Breast epithelium (tissue), 4 donors: ENCODE results near the gene PTPRK. TPM values are rescaled to one million over a fixed set of nuclear protein-coding genes. Genes with fewer than 3 reads are reported as not detected.

Experiments
- DNase-seq, 2 donors: peaks; one replicate each; pipeline ENCODE4 v3.0.0-alpha.2; 2019; ENCODE audit warnings: low spot score in 2 of 2
- H3K27ac ChIP-seq, 2 donors: fragments of 200-600 bp; sonication (generic) in 1 of 2; one replicate each; pipeline ENCODE4 v1.5.1; 2016 to 2019; ENCODE audit warnings: mild to moderate bottlenecking in 1 of 2
- H3K27me3 ChIP-seq, 2 donors: fragments of 200-600 bp; sonication (generic) in 1 of 2; one replicate each; pipeline versions ENCODE4 v1.5.1 to v1.6.0; 2017 to 2019; ENCODE audit warnings: control low read depth in 1 of 2, mild to moderate bottlenecking in 1 of 2
- H3K36me3 ChIP-seq: fragments of 200-600 bp; one replicate; pipeline ENCODE4 v1.5.1; 2019
- H3K4me1 ChIP-seq, 2 donors: fragments of 200-600 bp; sonication (generic); one replicate each; pipeline ENCODE4 v1.5.1; 2016 to 2019; ENCODE audit warnings: control low read depth in 1 of 2
- H3K4me3 ChIP-seq, 3 donors: fragments of 200-600 bp; sonication (generic); 1 replicate in 2 of 3; 2 replicates in 1 of 3; pipeline ENCODE4 v1.5.1; 2016 to 2019; ENCODE audit warnings: mild to moderate bottlenecking in 3 of 3, moderate library complexity in 2 of 3
- H3K9me3 ChIP-seq, 2 donors: fragments of 200-600 bp; sonication (generic) in 1 of 2; one replicate each; pipeline ENCODE4 v1.5.1; 2016 to 2019; ENCODE audit warnings: control low read depth in 1 of 2
- CTCF ChIP-seq, 3 donors: fragments of 450-650 bp; IDR thresholded peaks; one replicate each; pipeline ENCODE4 v1.5.1; 2016 to 2017; ENCODE audit warnings: antibody characterized with exemption in 3 of 3, mild to moderate bottlenecking in 3 of 3, moderate library complexity in 3 of 3
- POLR2A ChIP-seq: fragments of 450-650 bp; IDR thresholded peaks from one replicate; pipeline ENCODE4 v1.6.1; 2016; ENCODE audit warnings: antibody characterized with exemption, mild to moderate bottlenecking, moderate library complexity
- POLR2AphosphoS5 ChIP-seq, 3 donors: sonication (generic); formaldehyde crosslinking; IDR thresholded peaks; one replicate each; pipeline ENCODE4 v1.6.1; 2017; ENCODE audit warnings: antibody characterized with exemption in 3 of 3
- intact Hi-C: fragments of 100-400 bp; cut with DNase I; formaldehyde crosslinking; loops from one replicate; pipeline ENCODE4 v1.15.1; 2023; ENCODE audit warnings: low total_unique reads
- total RNA-seq, 3 donors: library from RNA; depleted of rRNA; stranded (reverse); fragments of >200 nt; gene quantifications; one replicate each; pipeline ENCODE4 v1.1.0, GENCODE V29; 2016

PTPRK gene
- total RNA-seq, 3 donors from 2014 or later, result 29.1 to 134 (median 77.0) TPM

GRCh38 chr6:128504003-128504654 lies 16.3 kb downstream of the PTPRK start:
- TF ChIP-seq POLR2AphosphoS5 (IDR thresholded peaks at IDR 0.05), result no peak
- no peak for TF ChIP-seq CTCF (IDR thresholded peaks at IDR 0.05)
- no peak for TF ChIP-seq POLR2A
- Histone ChIP-seq H3K36me3 (no peaks in the 10 kb centered on the region), H3K4me1 (peaks cover 0 to 24% of the 10 kb centered on the region in 2 donors), H3K27me3 (no peaks in the 10 kb centered on the region), H3K9me3 (no peaks in the 10 kb centered on the region), H3K4me3 (no peak overlapping the region), H3K27ac (peak overlapping the region in 1 of 2 donors; percentile 2)
- DNase-seq, result no peak
- intact Hi-C loops, result no loop called here

- Histone ChIP-seq H3K9me3 (no peaks in the 10 kb centered on the region), H3K4me3 (no peak overlapping the region), H3K27ac (peak overlapping the region in 1 of 2 donors; percentile 54), H3K4me1 (peaks cover 0 to 18% of the 10 kb centered on the region in 2 donors), H3K27me3 (no peaks in the 10 kb centered on the region), H3K36me3 (no peaks in the 10 kb centered on the region)
- DNase-seq, result no peak
- TF ChIP-seq POLR2A, result no peak
- TF ChIP-seq POLR2AphosphoS5 (IDR thresholded peaks at IDR 0.05), result no peak
- TF ChIP-seq CTCF (IDR thresholded peaks at IDR 0.05), result no peak
- intact Hi-C loops, result loop anchor here (2.0 kb wide), 1 partner anchor 38 kb away; no protein-coding TSS in a partner anchor
Observed at GRCh38 chr6:128500749-128501600, 19.4 kb downstream of the PTPRK start.

GRCh38 chr6:128500014-128500413 lies 20.4 kb downstream of the PTPRK start:
- no peak for DNase-seq
- no peaks in the 10 kb centered on the region for H3K27me3 ChIP-seq
- intact Hi-C loops, result loop anchor here (2.0 kb wide), 1 partner anchor 37 kb away; no protein-coding TSS in a partner anchor
- H3K9me3 ChIP-seq, result no peaks in the 10 kb centered on the region
- H3K27ac ChIP-seq, result peak overlapping the region in 1 of 2 donors; percentile 54
- H3K36me3 ChIP-seq, result no peaks in the 10 kb centered on the region
- no peak overlapping the region for H3K4me3 ChIP-seq
- TF ChIP-seq POLR2AphosphoS5 (IDR thresholded peaks at IDR 0.05) (no peak), CTCF (IDR thresholded peaks at IDR 0.05) (no peak), POLR2A (no peak)
- H3K4me1 ChIP-seq, result peaks cover 0 to 18% of the 10 kb centered on the region in 2 donors

- Histone ChIP-seq H3K27me3 (no peaks in the 10 kb centered on the region), H3K4me1 (peaks cover 0 to 14% of the 10 kb centered on the region in 2 donors), H3K27ac (peak overlapping the region in 1 of 2 donors; percentile 54), H3K4me3 (no peak overlapping the region), H3K36me3 (no peaks in the 10 kb centered on the region), H3K9me3 (no peaks in the 10 kb centered on the region)
- intact Hi-C loops, result loop anchor here (10.0 kb wide), 1 partner anchor 1186 kb away; no protein-coding TSS in a partner anchor
- TF ChIP-seq POLR2A, result no peak
- TF ChIP-seq POLR2AphosphoS5 (IDR thresholded peaks at IDR 0.05), result no peak
- TF ChIP-seq CTCF (IDR thresholded peaks at IDR 0.05), result no peak
- DNase-seq, result no peak
Observed at GRCh38 chr6:128499079-128499731, 21.2 kb downstream of the PTPRK start.
